Measurements from ENCODE around the gene AGBL1. TPM values are rescaled to one million over a fixed set of nuclear protein-coding genes. Genes with fewer than 3 reads are reported as not detected.

The AGBL1 gene
- total RNA-seq, 1 donor from 2014 or later, result 0.76 TPM

DNA sequence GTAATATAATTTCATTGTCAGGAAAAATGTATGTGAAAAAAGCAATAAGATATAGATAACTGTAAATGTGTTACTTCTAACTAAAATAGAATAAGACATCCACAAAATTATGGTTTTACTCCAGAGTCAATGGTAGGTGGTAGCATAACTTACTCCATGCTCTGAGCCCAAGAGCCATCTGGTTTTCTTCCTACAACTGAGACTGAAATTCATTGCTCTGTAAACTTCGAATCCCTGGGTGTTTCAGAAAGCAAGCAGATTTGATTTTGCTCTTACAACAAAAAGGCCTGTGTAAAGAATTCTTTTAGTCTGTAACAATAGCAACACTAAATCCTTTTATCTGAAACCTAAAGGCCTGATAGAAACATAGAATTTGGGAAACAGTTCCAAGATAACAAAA is 805.9 kb downstream of the AGBL1 start:
- TF ChIP-seq, protein P1, sequence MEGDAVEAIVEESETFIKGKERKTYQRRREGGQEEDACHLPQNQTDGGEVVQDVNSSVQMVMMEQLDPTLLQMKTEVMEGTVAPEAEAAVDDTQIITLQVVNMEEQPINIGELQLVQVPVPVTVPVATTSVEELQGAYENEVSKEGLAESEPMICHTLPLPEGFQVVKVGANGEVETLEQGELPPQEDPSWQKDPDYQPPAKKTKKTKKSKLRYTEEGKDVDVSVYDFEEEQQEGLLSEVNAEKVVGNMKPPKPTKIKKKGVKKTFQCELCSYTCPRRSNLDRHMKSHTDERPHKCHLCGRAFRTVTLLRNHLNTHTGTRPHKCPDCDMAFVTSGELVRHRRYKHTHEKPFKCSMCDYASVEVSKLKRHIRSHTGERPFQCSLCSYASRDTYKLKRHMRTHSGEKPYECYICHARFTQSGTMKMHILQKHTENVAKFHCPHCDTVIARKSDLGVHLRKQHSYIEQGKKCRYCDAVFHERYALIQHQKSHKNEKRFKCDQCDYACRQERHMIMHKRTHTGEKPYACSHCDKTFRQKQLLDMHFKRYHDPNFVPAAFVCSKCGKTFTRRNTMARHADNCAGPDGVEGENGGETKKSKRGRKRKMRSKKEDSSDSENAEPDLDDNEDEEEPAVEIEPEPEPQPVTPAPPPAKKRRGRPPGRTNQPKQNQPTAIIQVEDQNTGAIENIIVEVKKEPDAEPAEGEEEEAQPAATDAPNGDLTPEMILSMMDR (IDR thresholded peaks at IDR 0.05; ENCODE audit: partially characterized antibody, unreplicated experiment), result no peak
- H3K36me3 Mint-ChIP-seq (ENCODE audit: unreplicated experiment), result no peaks in the 10 kb centered on the region
- H3K4me1 Mint-ChIP-seq (ENCODE audit: low read depth, unreplicated experiment), result no peaks in the 10 kb centered on the region
- no peaks in the 10 kb centered on the region for H3K9me3 Mint-ChIP-seq (ENCODE audit: unreplicated experiment)
- no peak for DNase-seq
- no peak overlapping the region for H3K4me3 Mint-ChIP-seq (ENCODE audit: unreplicated experiment)
- H3K27me3 Mint-ChIP-seq (ENCODE audit: unreplicated experiment), result peaks cover 3% of the 10 kb centered on the region
- H3K27ac Mint-ChIP-seq (ENCODE audit: unreplicated experiment), result no peak overlapping the region

DNA sequence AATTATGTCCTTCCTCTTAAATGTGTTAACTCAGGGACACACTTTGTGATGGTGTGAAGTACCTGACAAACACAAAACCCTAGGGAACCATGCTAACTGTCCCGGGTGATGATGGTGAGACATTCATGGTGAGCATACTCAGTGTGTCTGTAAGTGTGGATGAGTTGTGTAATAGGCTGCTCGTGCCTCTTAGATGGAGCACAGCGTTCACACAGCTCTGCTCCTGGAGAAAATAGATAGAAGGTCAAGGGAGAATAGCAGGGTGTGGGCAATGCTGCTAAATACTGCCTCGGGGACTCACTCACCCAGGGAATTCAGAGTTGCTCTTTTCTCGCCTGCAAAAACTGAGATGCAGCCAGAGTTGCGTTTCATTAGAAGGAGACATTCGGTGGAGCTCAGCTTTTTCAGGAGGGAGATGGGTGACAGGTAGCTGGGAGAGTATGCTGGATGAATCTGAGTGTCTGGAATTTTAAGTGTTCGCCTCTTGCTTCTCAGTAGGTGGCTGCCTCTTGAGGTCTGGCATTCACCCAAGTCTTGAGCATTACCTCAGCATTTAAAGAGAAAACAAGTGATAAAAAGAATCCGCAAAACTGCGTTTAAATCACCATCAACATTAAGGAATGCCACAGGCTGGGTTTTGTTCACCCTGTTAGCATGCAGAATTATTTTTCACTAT is 813.2 kb downstream of the AGBL1 start:
- H3K4me1 Mint-ChIP-seq (ENCODE audit: low read depth, unreplicated experiment), result no peaks in the 10 kb centered on the region
- H3K27ac Mint-ChIP-seq (ENCODE audit: unreplicated experiment), result no peak overlapping the region
- H3K36me3 Mint-ChIP-seq (ENCODE audit: unreplicated experiment), result no peaks in the 10 kb centered on the region
- no peak overlapping the region for H3K4me3 Mint-ChIP-seq (ENCODE audit: unreplicated experiment)
- no peaks in the 10 kb centered on the region for H3K27me3 Mint-ChIP-seq (ENCODE audit: unreplicated experiment)
- DNase-seq, result no peak
- TF ChIP-seq, protein P1 (IDR thresholded peaks at IDR 0.05; ENCODE audit: partially characterized antibody, unreplicated experiment), result no peak
- no peaks in the 10 kb centered on the region for H3K9me3 Mint-ChIP-seq (ENCODE audit: unreplicated experiment)

DNA sequence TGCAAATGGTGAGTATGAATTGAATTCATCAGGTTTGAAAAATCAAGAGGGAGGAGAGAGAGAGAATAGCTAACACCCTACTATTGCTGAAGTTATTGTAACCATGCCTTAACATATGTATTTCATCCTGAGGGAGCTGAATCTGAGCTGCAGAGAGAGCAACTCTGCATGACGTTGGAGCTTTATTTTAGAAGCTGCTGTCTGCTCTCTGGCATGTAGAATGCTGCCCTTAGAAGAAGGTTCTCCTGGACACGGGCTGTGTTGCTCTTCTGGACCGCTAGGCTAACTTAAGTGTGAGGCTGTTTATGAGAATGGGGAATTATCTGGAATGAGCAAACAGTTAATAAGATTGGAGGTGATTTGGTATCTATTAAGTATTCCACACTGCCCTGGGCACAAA is 814.6 kb downstream of the AGBL1 start:
- Mint-ChIP-seq H3K27me3 (ENCODE audit: unreplicated experiment) (no peaks in the 10 kb centered on the region), H3K4me3 (ENCODE audit: unreplicated experiment) (no peak overlapping the region), H3K9me3 (ENCODE audit: unreplicated experiment) (no peaks in the 10 kb centered on the region), H3K27ac (ENCODE audit: unreplicated experiment) (no peak overlapping the region), H3K4me1 (ENCODE audit: low read depth, unreplicated experiment) (no peaks in the 10 kb centered on the region), H3K36me3 (ENCODE audit: unreplicated experiment) (no peaks in the 10 kb centered on the region)
- DNase-seq, result no peak
- TF ChIP-seq, protein P1 (IDR thresholded peaks at IDR 0.05; ENCODE audit: partially characterized antibody, unreplicated experiment), result no peak

DNA sequence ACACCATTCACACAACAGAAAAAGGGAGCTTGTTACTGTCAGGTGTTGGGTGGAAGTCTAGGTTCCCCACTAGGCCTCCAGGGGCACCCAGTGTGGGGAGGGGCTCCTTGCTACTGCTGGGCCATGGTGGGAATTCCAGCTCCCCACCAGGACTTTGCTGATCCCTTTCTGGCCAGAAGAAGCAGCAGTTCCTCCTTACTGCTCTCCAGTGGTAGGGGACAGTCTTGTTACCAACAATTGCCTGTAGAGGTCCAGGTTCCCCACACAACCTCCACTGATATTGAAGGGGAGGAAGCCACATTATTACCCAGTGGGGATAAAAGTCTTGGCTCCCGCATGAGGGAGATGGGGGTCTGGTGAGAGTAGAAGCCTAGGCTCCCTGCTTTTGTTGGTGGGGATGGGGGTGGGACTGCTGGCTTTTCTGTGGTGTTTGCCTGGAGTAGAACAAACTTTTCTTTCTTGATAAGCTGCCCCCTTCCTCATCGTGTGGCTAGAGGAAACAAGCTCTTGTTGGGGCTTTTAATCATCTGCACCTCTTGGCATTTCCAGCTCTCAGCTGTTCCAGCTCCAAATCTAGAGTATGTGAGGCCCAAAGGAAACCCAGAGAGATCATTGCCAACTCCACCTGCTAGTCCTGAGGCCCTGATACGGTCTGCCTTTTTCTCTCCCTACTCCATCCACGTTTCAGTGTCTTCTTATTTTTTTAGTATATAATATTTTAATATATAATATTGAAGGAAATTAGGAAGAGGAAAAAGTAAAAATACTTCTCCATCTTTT is 824.2 kb downstream of the AGBL1 start:
- H3K36me3 Mint-ChIP-seq (ENCODE audit: unreplicated experiment), result no peaks in the 10 kb centered on the region
- no peak overlapping the region for H3K4me3 Mint-ChIP-seq (ENCODE audit: unreplicated experiment)
- no peaks in the 10 kb centered on the region for H3K27me3 Mint-ChIP-seq (ENCODE audit: unreplicated experiment)
- H3K4me1 Mint-ChIP-seq (ENCODE audit: low read depth, unreplicated experiment), result no peaks in the 10 kb centered on the region
- no peaks in the 10 kb centered on the region for H3K9me3 Mint-ChIP-seq (ENCODE audit: unreplicated experiment)
- TF ChIP-seq, protein P1 (IDR thresholded peaks at IDR 0.05; ENCODE audit: partially characterized antibody, unreplicated experiment), result no peak
- no peak overlapping the region for H3K27ac Mint-ChIP-seq (ENCODE audit: unreplicated experiment)
- no peak for DNase-seq
